SU-DHL-6 (cell line): ENCODE data around the gene FAM120A.

Experiments
- CTCF ChIP-seq: fragments of 200-600 bp; sonication (generic); IDR thresholded peaks from one replicate; pipeline ENCODE4 v1.5.1; 2017; ENCODE audit warnings: antibody characterized with exemption, mild to moderate bottlenecking, low read length, moderate library complexity; ENCODE audit not compliant: insufficient read depth, poor library complexity, severe bottlenecking
- EZH2phosphoT487 ChIP-seq: fragments of 200-600 bp; sonication (generic), shearing (Covaris generic); conservative IDR thresholded peaks from 2 replicates; pipeline ENCODE4 v1.6.1; 2018; ENCODE audit warnings: mild to moderate bottlenecking, antibody characterized with exemption, low read length, moderate library complexity, mixed read lengths

GRCh38 chr9:93493949-93494348 lies 42.5 kb downstream of the FAM120A start:
- TF ChIP-seq CTCF (no peak), EZH2phosphoT487 (no peak)
